ENCODE data around the gene GALNT12.

Gene GALNT12

GRCh38 chr9:98888801-98889421, 81.4 kb downstream of the GALNT12 start:
- peak; percentile 65 for DNase-seq (ENCODE audit: extremely low read depth, low read depth)
- TF ChIP-seq CTCF (IDR thresholded peaks at IDR 0.05; ENCODE audit: low read depth, low read length): no peak

- no peak for DNase-seq (ENCODE audit: extremely low read depth, low read depth)
- TF ChIP-seq CTCF (IDR thresholded peaks at IDR 0.05; ENCODE audit: low read depth, low read length): no peak
Measured at GRCh38 chr9:98890256-98890655, 82.8 kb downstream of the GALNT12 start.

GRCh38 chr9:98892288-98892687, 84.8 kb downstream of the GALNT12 start:
- DNase-seq (ENCODE audit: extremely low read depth, low read depth): no peak
- TF ChIP-seq CTCF (IDR thresholded peaks at IDR 0.05; ENCODE audit: low read depth, low read length): no peak

- DNase-seq (ENCODE audit: extremely low read depth, low read depth): no peak
- no peak for TF ChIP-seq CTCF (IDR thresholded peaks at IDR 0.05; ENCODE audit: low read depth, low read length)
Measured at GRCh38 chr9:98892690-98893089, 85.2 kb downstream of the GALNT12 start.

GRCh38 chr9:98894171-98894570, 86.7 kb downstream of the GALNT12 start:
- no peak for TF ChIP-seq CTCF (IDR thresholded peaks at IDR 0.05; ENCODE audit: low read depth, low read length)
- DNase-seq (ENCODE audit: extremely low read depth, low read depth): no peak

- TF ChIP-seq CTCF (IDR thresholded peaks at IDR 0.05; ENCODE audit: low read depth, low read length): no peak
- no peak for DNase-seq (ENCODE audit: extremely low read depth, low read depth)
Measured at GRCh38 chr9:98894761-98895160, 87.3 kb downstream of the GALNT12 start.

- TF ChIP-seq CTCF (IDR thresholded peaks at IDR 0.05; ENCODE audit: low read depth, low read length): no peak
- DNase-seq (ENCODE audit: extremely low read depth, low read depth): no peak
Measured at GRCh38 chr9:98896632-98897031, 89.2 kb downstream of the GALNT12 start.
